Keratinocyte (primary cell): ENCODE measurements around the gene C21orf58. TPM values are rescaled to one million over a fixed set of nuclear protein-coding genes. Genes with fewer than 3 reads are reported as not detected.

Experiments used
- DNase-seq: peaks from one replicate; pipeline ENCODE4 v3.0.0-alpha.2; 2011; ENCODE audit warnings: low read depth, missing footprints, low spot score
- FAIRE-seq: peaks from 2 replicates; lab custom pipeline; 2011; peaks lifted over from hg19 to GRCh38; lab: Jason Lieb, UNC
- H2AFZ ChIP-seq: 2 replicates; pipeline ENCODE4 v1.6.0; 2012; ENCODE audit warnings: low read length, control low read depth, inconsistent platforms; ENCODE audit not compliant: control insufficient read depth
- H3K27ac ChIP-seq: 2 replicates; pipeline ENCODE4 v1.5.1; 2011; ENCODE audit warnings: low read length; ENCODE audit not compliant: control insufficient read depth, insufficient read depth
- H3K27me3 ChIP-seq: 3 replicates; pipeline ENCODE4 v1.6.0; 2011; ENCODE audit warnings: low read length; ENCODE audit not compliant: control insufficient read depth, insufficient read depth; ENCODE audit errors: extremely low read depth
- H3K36me3 ChIP-seq, 2 experiments: 2 replicates in 1 of 2; 3 replicates in 1 of 2; pipeline ENCODE4 v1.5.1; 2011; ENCODE audit warnings: low read length in 2 of 2, mild to moderate bottlenecking in 1 of 2; ENCODE audit not compliant: control insufficient read depth in 2 of 2, insufficient read depth in 2 of 2; ENCODE audit errors: extremely low read depth in 1 of 2
- H3K4me1 ChIP-seq: 3 replicates; pipeline ENCODE4 v1.5.1; 2011; ENCODE audit warnings: low read length; ENCODE audit not compliant: control insufficient read depth, insufficient read depth; ENCODE audit errors: extremely low read depth
- H3K4me2 ChIP-seq: 3 replicates; pipeline ENCODE4 v1.6.0; 2011; ENCODE audit warnings: low read depth, low read length; ENCODE audit not compliant: control insufficient read depth, insufficient read depth; ENCODE audit errors: extremely low read depth
- H3K4me3 ChIP-seq, 3 experiments: fragments of 200-600 bp in 1 of 3; sonication (generic) in 1 of 3; 2 replicates in 2 of 3; 3 replicates in 1 of 3; pipeline ENCODE4 v1.5.1; 2011 to 2016; ENCODE audit warnings: low read length in 3 of 3, mild to moderate bottlenecking in 3 of 3, control low read depth in 2 of 3, inconsistent platforms in 1 of 3, low read depth in 1 of 3, mixed read lengths in 1 of 3, mixed run types in 1 of 3, moderate library complexity in 1 of 3; ENCODE audit not compliant: control insufficient read depth in 2 of 3, insufficient read depth in 2 of 3; ENCODE audit errors: extremely low read depth in 1 of 3
- H3K79me2 ChIP-seq: 2 replicates; pipeline ENCODE4 v1.6.0; 2012; ENCODE audit warnings: low read length; ENCODE audit not compliant: control insufficient read depth, insufficient read depth
- H3K9ac ChIP-seq: 3 replicates; pipeline ENCODE4 v1.6.0; 2011; ENCODE audit warnings: low read length; ENCODE audit not compliant: control insufficient read depth, insufficient read depth; ENCODE audit errors: extremely low read depth
- H3K9me1 ChIP-seq: 3 replicates; pipeline ENCODE4 v1.6.0; 2011; ENCODE audit warnings: low read length; ENCODE audit not compliant: control insufficient read depth, insufficient read depth; ENCODE audit errors: extremely low read depth
- H3K9me3 ChIP-seq: 2 replicates; pipeline ENCODE4 v1.5.1; 2012; ENCODE audit warnings: low read depth, low read length; ENCODE audit not compliant: control insufficient read depth
- H4K20me1 ChIP-seq: 3 replicates; pipeline ENCODE4 v1.6.0; 2011; ENCODE audit warnings: low read length; ENCODE audit not compliant: control insufficient read depth, insufficient read depth; ENCODE audit errors: extremely low read depth
- CTCF ChIP-seq, 3 experiments: IDR thresholded peaks in 1 of 3; conservative IDR thresholded peaks in 1 of 3; optimal IDR thresholded peaks in 1 of 3; 2 replicates in 2 of 3; 3 replicates in 1 of 3; pipeline versions ENCODE3 to v1.5.1; 2011; ENCODE audit warnings: low read length in 3 of 3, mild to moderate bottlenecking in 3 of 3, moderate library complexity in 2 of 3, control low read depth in 1 of 3, inconsistent platforms in 1 of 3; ENCODE audit not compliant: insufficient read depth in 2 of 3; ENCODE audit errors: extremely low read depth in 1 of 3
- EZH2 ChIP-seq: IDR thresholded peaks from one replicate; pipeline ENCODE4 v1.6.1; 2012; ENCODE audit warnings: inconsistent platforms, mild to moderate bottlenecking, low read length, moderate library complexity
- dilution Hi-C: fragments of 300-500 bp; cut with MboI; formaldehyde crosslinking; loops from one replicate; pipeline ENCODE4 v1.7.0; 2020; ENCODE audit warnings: low sequenced_read_pairs; ENCODE audit not compliant: extremely low pct_ligation_motif_present
- polyA plus RNA-seq, 5 experiments: library from polyadenylated mRNA; depleted of rRNA in 3 of 5; stranded (reverse) in 3 of 5; stranded (forward) in 1 of 5; unstranded in 1 of 5; fragments of >200 nt; gene quantifications; 1 replicate in 1 of 5; 2 replicates in 3 of 5; 3 replicates in 1 of 5; pipeline versions ENCODE4 v1.2.1 to v1.2.3, GENCODE V29; 2011 to 2012; ENCODE audit warnings: missing spikeins in 2 of 5, low read depth in 1 of 5, low replicate concordance in 1 of 5

C21orf58 gene
- polyA plus RNA-seq, 1 donor (not counting 4 experiments of a cell fraction or from before 2014, with no cell fraction given): 1.2 TPM

- TF ChIP-seq CTCF (optimal IDR thresholded peaks at IDR 0.05 in 1 of 3, IDR thresholded peaks at IDR 0.05 in 1 of 3, conservative IDR thresholded peaks at IDR 0.05 in 1 of 3; ENCODE audit: extremely low read depth in 1 of 3, insufficient read depth in 2 of 3, low read length in 3 of 3) (peak in 2 of 3 experiments; percentile 2 to 18), EZH2 (no peak)
- Histone ChIP-seq H3K27me3 (no peaks in the 10 kb centered on the region), H3K36me3 (peaks cover 3 to 9% of the 10 kb centered on the region in 2 experiments), H3K27ac (peak overlapping the region; percentile 95), H3K9ac (peak overlapping the region; percentile 97), H3K4me1 (peaks cover 23% of the 10 kb centered on the region), H3K79me2 (peaks cover 62% of the 10 kb centered on the region), H2AFZ (peak overlapping the region; percentile 63), H3K4me3 (peak overlapping the region; percentile 87 to 99 (median 90)), H3K9me1 (peaks cover 2% of the 10 kb centered on the region), H3K9me3 (no peaks in the 10 kb centered on the region), H3K4me2 (peak overlapping the region; percentile 87), H4K20me1 (no peaks in the 10 kb centered on the region)
- peak; percentile 40 for DNase-seq
- no peak for FAIRE-seq
- dilution Hi-C loops: no loop called here
Observed at GRCh38 chr21:46324390-46325072, 861 bp upstream of the C21orf58 start.

DNA sequence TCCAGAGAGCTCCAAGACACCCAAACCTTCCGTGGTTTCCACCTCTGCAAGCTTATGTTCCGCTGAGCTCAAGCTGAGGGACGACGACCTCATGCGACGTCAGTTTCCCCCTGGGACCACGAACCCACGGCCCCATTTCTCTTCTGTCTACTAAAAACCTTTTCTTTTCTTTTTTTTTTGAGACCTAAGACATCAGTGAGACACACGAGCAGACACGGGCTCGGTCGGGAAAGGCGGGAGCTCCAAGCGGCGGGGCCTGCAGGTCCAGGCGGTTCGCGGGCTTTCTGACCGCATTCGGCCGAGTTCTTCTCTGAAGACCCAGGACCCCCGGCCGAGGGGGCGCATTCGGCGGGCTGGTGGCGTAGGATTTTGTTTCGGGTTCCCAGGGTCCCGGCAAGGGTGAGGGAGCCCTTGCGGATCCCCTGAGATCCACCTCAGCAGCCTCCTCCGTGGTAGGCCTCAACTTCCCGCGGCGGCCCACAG is 402 bp downstream of the C21orf58 start:
- peaks cover 23% of the 10 kb centered on the region for H3K4me1 ChIP-seq
- H2AFZ ChIP-seq: peak overlapping the region; percentile 62
- dilution Hi-C loops: no loop called here
- TF ChIP-seq EZH2 (no peak), CTCF (optimal IDR thresholded peaks at IDR 0.05 in 1 of 3, IDR thresholded peaks at IDR 0.05 in 1 of 3, conservative IDR thresholded peaks at IDR 0.05 in 1 of 3; ENCODE audit: extremely low read depth in 1 of 3, insufficient read depth in 2 of 3, low read length in 3 of 3) (no peak)
- H3K4me3 ChIP-seq: peak overlapping the region; percentile 84 to 99 (median 90)
- FAIRE-seq (no peak), DNase-seq (no peak)
- peak overlapping the region; percentile 74 for H3K27ac ChIP-seq
- H3K9me3 ChIP-seq: no peaks in the 10 kb centered on the region
- H3K27me3 ChIP-seq: no peaks in the 10 kb centered on the region
- H3K9ac ChIP-seq: peak overlapping the region; percentile 86
- H3K79me2 ChIP-seq: peaks cover 55% of the 10 kb centered on the region
- no peaks in the 10 kb centered on the region for H4K20me1 ChIP-seq
- H3K36me3 ChIP-seq: peaks cover 3 to 7% of the 10 kb centered on the region in 2 experiments
- H3K9me1 ChIP-seq: peaks cover 2% of the 10 kb centered on the region
- peak overlapping the region; percentile 92 for H3K4me2 ChIP-seq
